Measurements from ENCODE around the gene SLA2.
"Not testable (repeated sequence)": the region's sequence is repeated elsewhere in the genome, so short reads cannot be mapped to it uniquely, and the experiment has no call there.

Gene SLA2

GRCh38 chr20:36647196-36648121 is 1.5 kb upstream of the SLA2 start:
- Histone ChIP-seq H3K9me3 (ENCODE audit: control insufficient read depth, low read length) (no peaks in the 10 kb centered on the region), H3K4me1 (ENCODE audit: control insufficient read depth, insufficient read depth, low read length, poor library complexity, severe bottlenecking) (peaks cover 27% of the 10 kb centered on the region), H3K36me3 (ENCODE audit: control insufficient read depth, insufficient read depth, low read length) (peaks cover 3% of the 10 kb centered on the region), H3K27me3 (replicated peaks; ENCODE audit: control insufficient read depth, insufficient read depth, low read length, poor library complexity, severe bottlenecking) (no peaks in the 10 kb centered on the region), H3K4me3 (ENCODE audit: insufficient read depth, low read depth, low read length, poor library complexity, severe bottlenecking) (no peak overlapping the region), H3K27ac (ENCODE audit: insufficient read depth, low read length, poor library complexity, severe bottlenecking) (no peak overlapping the region)
- no peak for DNase-seq

DNA sequence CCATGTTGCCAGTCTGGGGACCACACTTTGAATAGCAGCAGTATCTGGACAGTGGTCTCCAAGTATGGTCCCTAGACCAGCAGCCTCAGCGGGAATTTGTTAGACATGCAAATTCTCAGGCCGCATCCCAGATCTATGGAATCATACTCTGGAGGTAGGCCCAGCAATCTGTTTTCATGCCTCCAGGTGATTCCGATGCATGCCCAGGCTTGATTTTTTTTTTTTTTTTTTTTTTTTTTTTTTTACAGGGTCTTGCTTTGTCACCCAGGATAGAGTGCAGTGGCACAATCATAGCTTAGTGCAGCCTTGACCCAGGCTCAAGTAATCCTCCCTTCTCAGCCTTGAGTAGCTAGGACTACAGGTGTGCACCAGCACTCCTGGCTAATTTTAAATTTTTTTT is 682 bp upstream of the SLA2 start:
- H3K4me1 ChIP-seq (ENCODE audit: control insufficient read depth, insufficient read depth, low read length, poor library complexity, severe bottlenecking), result peaks cover 31% of the 10 kb centered on the region
- H3K27me3 ChIP-seq (replicated peaks; ENCODE audit: control insufficient read depth, insufficient read depth, low read length, poor library complexity, severe bottlenecking), result no peaks in the 10 kb centered on the region

DNA sequence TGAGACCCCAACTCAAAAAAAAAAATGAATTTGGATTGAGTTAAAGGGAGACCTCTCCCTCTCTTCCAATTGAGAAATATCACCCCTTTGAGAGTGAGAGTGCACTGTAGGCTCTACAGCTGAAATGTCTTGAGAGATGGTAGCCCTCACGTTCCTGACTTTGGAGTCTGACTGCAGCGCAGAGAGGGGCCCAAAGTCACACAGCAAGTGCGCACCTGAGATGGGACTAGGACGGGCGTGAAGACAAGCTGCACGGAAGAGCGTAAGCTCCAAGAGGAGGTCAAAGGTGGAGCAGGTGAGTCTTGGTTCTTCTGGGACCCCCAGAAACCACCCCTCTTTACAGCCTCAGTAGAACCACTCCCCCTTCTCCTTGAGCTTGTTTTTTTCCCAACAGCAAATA is 643 bp downstream of the SLA2 start:
- Histone ChIP-seq H3K36me3 (ENCODE audit: control insufficient read depth, insufficient read depth, low read length) (peaks cover 9% of the 10 kb centered on the region), H3K27ac (ENCODE audit: insufficient read depth, low read length, poor library complexity, severe bottlenecking) (peak overlapping the region; percentile 71), H3K4me3 (ENCODE audit: insufficient read depth, low read depth, low read length, poor library complexity, severe bottlenecking) (peak overlapping the region; percentile 61), H3K4me1 (ENCODE audit: control insufficient read depth, insufficient read depth, low read length, poor library complexity, severe bottlenecking) (peaks cover 31% of the 10 kb centered on the region), H3K9me3 (ENCODE audit: control insufficient read depth, low read length) (no peaks in the 10 kb centered on the region), H3K27me3 (replicated peaks; ENCODE audit: control insufficient read depth, insufficient read depth, low read length, poor library complexity, severe bottlenecking) (no peaks in the 10 kb centered on the region)
- DNase-seq, result no peak

More for the DNA sequence above, 682 bp upstream of the SLA2 start:
- peak overlapping the region; percentile 71 for H3K27ac ChIP-seq (ENCODE audit: insufficient read depth, low read length, poor library complexity, severe bottlenecking)
- no peak for DNase-seq
- no peak overlapping the region for H3K4me3 ChIP-seq (ENCODE audit: insufficient read depth, low read depth, low read length, poor library complexity, severe bottlenecking)
- H3K36me3 ChIP-seq (ENCODE audit: control insufficient read depth, insufficient read depth, low read length), result no peaks in the 10 kb centered on the region
- no peaks in the 10 kb centered on the region for H3K9me3 ChIP-seq (ENCODE audit: control insufficient read depth, low read length)

- Histone ChIP-seq H3K36me3 (ENCODE audit: control insufficient read depth, insufficient read depth, low read length) (peaks cover 15% of the 10 kb centered on the region), H3K4me3 (ENCODE audit: insufficient read depth, low read depth, low read length, poor library complexity, severe bottlenecking) (peak overlapping the region; percentile 53), H3K4me1 (ENCODE audit: control insufficient read depth, insufficient read depth, low read length, poor library complexity, severe bottlenecking) (peaks cover 31% of the 10 kb centered on the region), H3K9me3 (ENCODE audit: control insufficient read depth, low read length) (no peaks in the 10 kb centered on the region), H3K27ac (ENCODE audit: insufficient read depth, low read length, poor library complexity, severe bottlenecking) (peak overlapping the region; percentile 71), H3K27me3 (replicated peaks; ENCODE audit: control insufficient read depth, insufficient read depth, low read length, poor library complexity, severe bottlenecking) (no peaks in the 10 kb centered on the region)
- DNase-seq, result no peak
Measured at GRCh38 chr20:36644706-36645095, 1.3 kb downstream of the SLA2 start.

GRCh38 chr20:36644032-36644705 is 1.8 kb downstream of the SLA2 start:
- Histone ChIP-seq H3K4me1 (ENCODE audit: control insufficient read depth, insufficient read depth, low read length, poor library complexity, severe bottlenecking) (peaks cover 31% of the 10 kb centered on the region), H3K27me3 (replicated peaks; ENCODE audit: control insufficient read depth, insufficient read depth, low read length, poor library complexity, severe bottlenecking) (no peaks in the 10 kb centered on the region), H3K4me3 (ENCODE audit: insufficient read depth, low read depth, low read length, poor library complexity, severe bottlenecking) (peak overlapping the region; percentile 53), H3K36me3 (ENCODE audit: control insufficient read depth, insufficient read depth, low read length) (peaks cover 20% of the 10 kb centered on the region), H3K27ac (ENCODE audit: insufficient read depth, low read length, poor library complexity, severe bottlenecking) (peak overlapping the region; percentile 71), H3K9me3 (ENCODE audit: control insufficient read depth, low read length) (no peaks in the 10 kb centered on the region)
- DNase-seq, result peak; percentile 26 to 60 (median 46)

GRCh38 chr20:36642136-36642535 is 3.9 kb downstream of the SLA2 start:
- H3K4me1 ChIP-seq (ENCODE audit: control insufficient read depth, insufficient read depth, low read length, poor library complexity, severe bottlenecking), result peaks cover 31% of the 10 kb centered on the region
- no peak for DNase-seq

DNA sequence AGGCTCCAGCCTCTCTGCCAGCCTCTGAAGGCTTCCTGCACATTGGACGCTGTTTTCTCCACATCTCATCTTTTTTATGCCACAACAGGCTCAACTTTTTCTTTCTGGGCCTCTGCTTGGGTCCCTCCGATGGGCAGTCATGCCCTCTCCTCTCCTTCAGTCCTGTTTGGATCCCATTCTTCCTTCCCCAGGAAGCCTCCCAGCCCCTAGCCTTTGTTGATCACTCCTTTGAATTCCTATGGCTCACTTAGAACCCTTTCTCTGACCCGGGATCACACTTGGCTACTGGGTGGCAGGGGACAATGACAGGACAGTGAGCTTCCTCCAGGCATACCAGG is 4.5 kb downstream of the SLA2 start:
- no peaks in the 10 kb centered on the region for H3K9me3 ChIP-seq (ENCODE audit: control insufficient read depth, low read length)
- no peak for DNase-seq
- H3K36me3 ChIP-seq (ENCODE audit: control insufficient read depth, insufficient read depth, low read length), result peaks cover 32% of the 10 kb centered on the region
- peaks cover 29% of the 10 kb centered on the region for H3K4me1 ChIP-seq (ENCODE audit: control insufficient read depth, insufficient read depth, low read length, poor library complexity, severe bottlenecking)
- peak overlapping the region; percentile 32 for H3K27ac ChIP-seq (ENCODE audit: insufficient read depth, low read length, poor library complexity, severe bottlenecking)
- no peaks in the 10 kb centered on the region for H3K27me3 ChIP-seq (replicated peaks; ENCODE audit: control insufficient read depth, insufficient read depth, low read length, poor library complexity, severe bottlenecking)
- no peak overlapping the region for H3K4me3 ChIP-seq (ENCODE audit: insufficient read depth, low read depth, low read length, poor library complexity, severe bottlenecking)

More at GRCh38 chr20:36642136-36642535, 3.9 kb downstream of the SLA2 start:
- H3K4me3 ChIP-seq (ENCODE audit: insufficient read depth, low read depth, low read length, poor library complexity, severe bottlenecking), result no peak overlapping the region
- H3K9me3 ChIP-seq (ENCODE audit: control insufficient read depth, low read length), result no peaks in the 10 kb centered on the region
- H3K27ac ChIP-seq (ENCODE audit: insufficient read depth, low read length, poor library complexity, severe bottlenecking), result peak overlapping the region; percentile 25
- no peaks in the 10 kb centered on the region for H3K27me3 ChIP-seq (replicated peaks; ENCODE audit: control insufficient read depth, insufficient read depth, low read length, poor library complexity, severe bottlenecking)
- H3K36me3 ChIP-seq (ENCODE audit: control insufficient read depth, insufficient read depth, low read length), result peaks cover 28% of the 10 kb centered on the region

- Histone ChIP-seq H3K4me1 (ENCODE audit: control insufficient read depth, insufficient read depth, low read length, poor library complexity, severe bottlenecking) (peaks cover 22% of the 10 kb centered on the region), H3K36me3 (ENCODE audit: control insufficient read depth, insufficient read depth, low read length) (peaks cover 52% of the 10 kb centered on the region)
- not testable (repeated sequence) for H3K27me3 ChIP-seq (replicated peaks; ENCODE audit: control insufficient read depth, insufficient read depth, low read length, poor library complexity, severe bottlenecking); DNase-seq; H3K9me3 ChIP-seq (ENCODE audit: control insufficient read depth, low read length); H3K27ac ChIP-seq (ENCODE audit: insufficient read depth, low read length, poor library complexity, severe bottlenecking); H3K4me3 ChIP-seq (ENCODE audit: insufficient read depth, low read depth, low read length, poor library complexity, severe bottlenecking)
Measured at GRCh38 chr20:36638876-36639400, 7.1 kb downstream of the SLA2 start.

GRCh38 chr20:36634342-36634741 is 11.7 kb downstream of the SLA2 start:
- H3K27me3 ChIP-seq (replicated peaks; ENCODE audit: control insufficient read depth, insufficient read depth, low read length, poor library complexity, severe bottlenecking), result no peaks in the 10 kb centered on the region
- no peak for DNase-seq
- H3K9me3 ChIP-seq (ENCODE audit: control insufficient read depth, low read length), result no peaks in the 10 kb centered on the region
- no peak overlapping the region for H3K27ac ChIP-seq (ENCODE audit: insufficient read depth, low read length, poor library complexity, severe bottlenecking)
- peaks cover 61% of the 10 kb centered on the region for H3K36me3 ChIP-seq (ENCODE audit: control insufficient read depth, insufficient read depth, low read length)
- H3K4me3 ChIP-seq (ENCODE audit: insufficient read depth, low read depth, low read length, poor library complexity, severe bottlenecking), result no peak overlapping the region
- H3K4me1 ChIP-seq (ENCODE audit: control insufficient read depth, insufficient read depth, low read length, poor library complexity, severe bottlenecking), result peaks cover 21% of the 10 kb centered on the region

GRCh38 chr20:36633285-36633772 is 12.7 kb downstream of the SLA2 start:
- Histone ChIP-seq H3K9me3 (ENCODE audit: control insufficient read depth, low read length) (no peaks in the 10 kb centered on the region), H3K27me3 (replicated peaks; ENCODE audit: control insufficient read depth, insufficient read depth, low read length, poor library complexity, severe bottlenecking) (no peaks in the 10 kb centered on the region), H3K36me3 (ENCODE audit: control insufficient read depth, insufficient read depth, low read length) (peaks cover 51% of the 10 kb centered on the region), H3K4me3 (ENCODE audit: insufficient read depth, low read depth, low read length, poor library complexity, severe bottlenecking) (no peak overlapping the region), H3K27ac (ENCODE audit: insufficient read depth, low read length, poor library complexity, severe bottlenecking) (no peak overlapping the region), H3K4me1 (ENCODE audit: control insufficient read depth, insufficient read depth, low read length, poor library complexity, severe bottlenecking) (peaks cover 22% of the 10 kb centered on the region)
- no peak for DNase-seq

All from effector memory CD4-positive, alpha-beta T cell (primary cell).